Brain pericyte (primary cell): ENCODE results near the gene MGST1.
"Not testable (repeated sequence)": the region's sequence is repeated elsewhere in the genome, so short reads cannot be mapped to it uniquely, and the experiment has no call there.

Experiments used
- DNase-seq: peaks from one replicate; pipeline ENCODE4 v3.0.0-alpha.2; 2012; ENCODE audit warnings: low read depth, low spot score

Gene MGST1

DNA sequence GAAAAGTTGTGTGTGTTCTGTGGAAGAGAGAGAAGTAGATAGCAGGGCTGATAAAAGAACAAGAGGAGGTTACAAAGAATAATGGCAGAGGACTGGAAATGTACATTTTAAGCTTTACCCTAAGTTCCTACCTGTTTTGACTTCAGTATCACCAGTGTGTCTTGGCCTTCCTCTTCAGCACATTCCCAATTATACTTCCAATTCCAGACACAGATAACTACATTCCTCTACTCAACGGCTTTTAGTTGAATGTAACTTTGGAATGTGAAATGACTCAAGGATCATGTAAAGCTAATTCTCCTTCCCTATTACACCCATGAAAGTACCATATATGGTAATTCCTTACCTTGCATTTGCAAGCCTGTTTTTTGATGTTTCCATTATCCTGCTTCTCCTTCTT lies 5.0 kb downstream of the MGST1 start:
- no peak for DNase-seq

- no peak for DNase-seq
These were observed 11.4 kb downstream of the MGST1 start for GRCh38 chr12:16358878-16359277.

DNA sequence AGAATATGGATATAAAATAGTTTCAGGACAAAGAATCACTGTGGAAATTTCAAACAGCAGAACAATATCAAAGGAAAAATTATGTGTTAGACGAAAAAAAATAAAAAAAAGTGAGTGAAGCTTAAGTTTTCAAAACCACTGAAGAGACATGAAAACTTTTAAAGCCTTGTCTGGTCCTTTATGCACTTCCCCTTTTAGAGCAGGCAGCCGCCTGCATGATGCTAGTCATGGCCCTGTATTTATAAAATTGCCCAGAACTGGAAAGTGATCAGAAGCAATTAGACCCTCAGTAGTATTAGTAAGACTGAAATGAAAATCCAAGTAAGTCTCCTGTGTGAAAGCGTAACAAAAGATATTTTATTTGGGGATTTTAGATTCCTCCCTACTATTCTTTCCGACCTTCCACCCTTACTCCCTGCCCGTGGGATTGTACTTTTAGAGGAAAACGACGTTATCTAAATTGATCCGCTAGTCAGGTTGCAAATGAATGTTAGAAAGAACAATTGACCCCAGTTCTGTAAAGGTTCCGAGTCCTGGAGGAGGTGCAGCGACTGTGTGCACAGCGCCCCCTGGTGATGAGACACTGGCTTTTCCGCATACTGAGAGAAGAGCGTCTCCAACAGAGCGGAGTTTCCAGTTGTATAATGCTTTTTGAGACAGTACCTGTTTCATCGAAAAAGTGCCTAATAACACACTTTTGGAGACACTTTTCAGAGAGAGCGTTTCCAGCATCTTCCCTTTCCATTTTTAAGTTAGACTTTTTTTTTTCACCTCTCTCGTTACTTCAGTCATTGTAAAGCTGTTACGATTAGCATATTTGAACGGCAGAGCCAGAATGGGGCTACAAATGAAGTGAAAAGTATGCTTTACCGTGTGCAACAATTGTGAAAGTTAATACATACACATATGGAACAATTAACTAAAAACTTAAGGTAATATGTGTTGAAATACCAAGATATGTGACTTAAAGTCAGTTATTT lies 12.4 kb downstream of the MGST1 start:
- DNase-seq: no peak

DNA sequence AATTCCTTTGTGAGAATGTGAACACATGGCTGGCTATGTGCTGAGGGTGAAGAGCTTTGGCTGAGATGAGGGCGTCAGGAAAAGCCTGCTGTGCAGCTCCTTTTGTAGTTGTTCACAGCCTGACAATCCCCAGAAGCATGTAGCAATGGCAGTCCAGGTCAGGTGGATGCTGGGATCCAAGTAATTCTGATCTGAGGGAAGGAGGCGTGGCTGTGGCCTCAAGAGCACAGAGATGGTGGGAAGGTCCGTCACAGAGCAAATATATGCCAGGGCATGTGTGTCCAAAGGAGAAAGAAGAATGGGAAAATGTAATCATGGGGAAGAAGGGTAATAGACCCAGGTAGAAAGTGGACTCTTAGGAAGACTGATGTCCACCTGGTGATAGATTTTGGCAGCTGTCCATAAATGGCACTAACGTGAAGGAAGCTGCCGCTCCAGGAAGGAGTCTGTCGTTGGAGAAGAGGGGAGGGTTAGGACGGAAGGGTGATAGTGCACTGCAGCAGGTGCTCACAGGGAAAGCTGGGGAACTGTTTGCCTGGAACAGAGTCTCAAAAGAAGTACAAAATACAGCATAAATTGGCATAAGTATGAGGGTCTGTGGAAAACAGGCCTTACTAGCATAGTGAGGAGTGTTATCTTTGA lies 13.8 kb downstream of the MGST1 start:
- DNase-seq: no peak

DNA sequence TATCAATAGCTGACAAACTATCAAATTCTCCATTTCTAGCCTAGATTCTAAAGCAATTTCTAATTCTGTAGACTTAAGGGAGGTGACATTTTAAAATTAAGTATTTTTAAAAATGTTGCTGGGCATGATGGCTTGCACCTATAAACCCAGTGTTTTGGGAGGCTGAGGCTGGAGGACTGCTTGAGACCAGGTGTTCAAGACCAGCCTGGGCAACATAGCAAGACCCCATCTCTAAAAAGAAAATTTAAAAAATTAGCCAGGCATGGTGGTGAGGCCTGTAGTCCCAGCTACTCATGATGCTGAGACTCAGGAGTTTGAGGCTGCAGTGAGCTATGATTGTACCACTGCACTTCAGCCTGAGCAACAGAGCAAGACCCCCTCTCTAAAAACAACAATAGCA lies 15.1 kb downstream of the MGST1 start:
- no peak for DNase-seq

DNA sequence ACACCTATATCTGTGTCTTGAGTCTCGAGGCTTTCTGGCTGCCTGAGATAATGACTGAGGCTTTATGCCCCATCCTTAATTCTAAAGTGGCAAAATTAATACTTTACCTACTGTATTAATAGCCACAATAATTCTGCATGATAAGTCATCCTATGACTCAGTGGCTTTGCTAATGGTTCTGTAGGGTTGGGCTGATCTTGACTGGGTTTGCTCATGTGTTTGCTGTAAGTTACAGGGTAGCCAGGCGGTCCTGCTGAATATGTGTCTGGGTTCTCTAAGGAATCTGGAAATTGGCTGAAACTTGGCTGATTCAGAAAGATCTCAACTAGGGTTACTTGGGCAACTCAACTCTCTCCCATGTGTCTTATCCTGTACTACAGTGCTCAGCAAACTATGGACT lies 21.7 kb downstream of the MGST1 start:
- DNase-seq: no peak

DNA sequence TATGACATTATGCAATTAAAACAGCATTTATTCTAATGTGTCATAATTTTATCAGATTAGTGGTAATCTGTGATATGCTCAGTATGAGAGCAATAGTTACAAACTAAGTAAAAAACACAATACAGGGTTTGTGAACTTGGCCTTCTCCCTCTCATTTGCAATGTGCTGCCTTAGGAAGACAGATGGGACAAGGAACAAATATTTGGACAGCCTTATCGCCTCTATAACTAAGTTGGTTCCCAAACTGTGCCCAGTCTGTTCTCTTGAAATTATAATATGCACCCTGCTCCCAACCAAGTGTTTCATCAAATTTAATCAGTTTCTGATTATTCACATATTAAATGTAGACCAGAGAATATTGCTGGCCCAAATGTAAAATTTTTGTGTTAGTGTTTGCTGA lies 22.7 kb downstream of the MGST1 start:
- no peak for DNase-seq

DNA sequence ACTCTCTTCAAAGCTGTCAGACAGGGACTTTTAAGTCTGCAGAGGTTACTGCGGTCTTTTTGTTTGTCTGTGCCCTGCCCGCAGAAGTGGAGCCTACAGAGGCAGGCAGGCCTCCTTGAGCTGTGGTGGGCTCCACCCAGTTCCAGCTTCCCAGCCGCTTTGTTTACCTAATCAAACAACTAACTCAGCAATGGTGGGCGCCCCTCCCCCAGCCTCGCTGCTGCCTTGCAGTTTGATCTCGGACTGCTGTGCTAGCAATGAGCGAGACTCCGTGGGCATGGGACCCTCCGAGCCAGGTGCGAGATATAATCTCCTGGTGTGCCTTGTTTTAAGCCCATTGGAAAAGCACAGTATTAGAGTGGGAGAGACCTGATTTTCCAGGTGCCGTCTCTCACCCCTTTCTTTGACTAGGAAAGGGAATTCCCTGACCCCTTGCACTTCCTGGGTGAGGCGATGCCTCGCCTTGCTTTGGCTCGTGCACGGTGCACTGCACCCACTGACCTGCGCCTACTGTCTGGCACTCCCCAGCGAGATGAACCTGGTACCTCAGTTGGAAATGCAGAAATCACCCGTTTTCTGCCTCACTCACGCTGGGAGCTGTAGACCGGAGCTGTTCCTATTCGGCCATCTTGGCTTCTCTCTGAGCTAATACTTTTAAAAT lies 35.3 kb downstream of the MGST1 start:
- not testable (repeated sequence) for DNase-seq

DNA sequence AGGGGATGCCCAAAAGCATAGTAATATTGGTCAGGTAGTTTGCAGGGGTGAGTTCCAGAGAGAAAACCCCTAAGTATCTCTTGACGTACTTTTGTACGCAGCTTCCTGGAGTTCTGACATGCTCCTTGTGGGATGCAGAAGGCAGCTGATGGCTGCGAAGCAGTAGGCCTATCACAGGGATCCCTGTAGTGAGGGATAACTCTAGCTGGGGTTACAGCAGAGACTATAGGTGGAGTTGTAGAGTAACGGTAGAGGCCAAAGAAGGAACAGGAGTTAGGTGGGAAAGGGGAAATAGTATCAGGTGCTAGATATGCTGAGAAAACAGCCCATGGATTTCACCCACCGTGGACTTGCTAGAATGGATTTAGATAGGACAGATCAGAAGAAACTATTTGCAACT lies 37.3 kb downstream of the MGST1 start:
- DNase-seq: no peak

GRCh38 chr12:16385782-16386646 lies 38.6 kb downstream of the MGST1 start:
- no peak for DNase-seq

DNA sequence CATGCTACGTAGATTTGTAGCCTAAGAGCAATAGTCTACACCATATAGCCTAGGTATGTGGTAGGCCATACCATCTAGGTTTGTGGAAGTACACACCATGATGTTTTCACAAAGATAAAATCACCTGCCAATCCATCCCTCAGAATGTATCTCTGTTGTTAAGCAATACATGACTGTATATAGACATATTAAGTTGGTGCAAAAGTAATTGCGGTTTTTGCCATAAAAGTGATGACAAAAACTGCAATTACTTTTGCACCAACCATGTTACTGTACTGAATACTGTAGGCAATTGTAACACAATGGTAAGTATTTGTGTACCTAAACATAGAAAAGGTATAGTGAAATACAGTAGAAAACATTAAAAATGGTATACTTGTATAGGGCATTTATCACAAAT lies 40.5 kb downstream of the MGST1 start:
- no peak for DNase-seq

GRCh38 chr12:16389594-16389993 lies 42.1 kb downstream of the MGST1 start:
- no peak for DNase-seq

DNA sequence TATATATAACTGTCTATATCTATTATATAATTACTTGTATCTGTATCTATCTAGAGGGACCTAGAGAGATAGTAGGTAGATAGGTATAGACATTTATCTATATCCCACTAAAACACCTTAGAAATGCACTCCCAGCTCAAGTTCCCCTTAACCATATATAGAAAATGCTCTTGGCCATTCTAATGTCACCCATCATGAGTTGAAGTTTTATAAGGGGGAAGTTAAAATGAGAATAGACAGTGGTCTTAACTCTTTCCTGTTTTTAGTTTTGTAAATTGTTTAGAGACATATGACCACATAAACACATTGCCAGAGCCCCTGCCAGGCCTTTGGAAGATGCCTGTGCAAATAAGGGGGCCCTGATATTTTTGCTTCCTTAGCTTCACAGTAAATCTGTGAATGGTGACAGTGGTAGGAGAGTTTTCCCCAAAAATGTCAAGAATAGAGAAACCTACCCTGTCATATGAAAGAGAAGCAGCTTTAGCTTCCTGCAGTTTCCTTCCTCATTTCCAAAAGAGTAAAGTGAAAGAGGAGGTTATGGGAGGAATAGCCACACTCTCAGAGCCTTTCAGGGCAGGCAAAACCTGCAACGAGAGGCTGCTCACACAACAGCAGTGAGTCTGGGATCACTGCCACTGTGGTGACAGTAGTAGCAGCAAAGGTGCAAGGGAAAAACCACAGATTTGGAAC lies 45.5 kb downstream of the MGST1 start:
- DNase-seq: no peak

GRCh38 chr12:16399101-16399500 lies 51.7 kb downstream of the MGST1 start:
- no peak for DNase-seq

DNA sequence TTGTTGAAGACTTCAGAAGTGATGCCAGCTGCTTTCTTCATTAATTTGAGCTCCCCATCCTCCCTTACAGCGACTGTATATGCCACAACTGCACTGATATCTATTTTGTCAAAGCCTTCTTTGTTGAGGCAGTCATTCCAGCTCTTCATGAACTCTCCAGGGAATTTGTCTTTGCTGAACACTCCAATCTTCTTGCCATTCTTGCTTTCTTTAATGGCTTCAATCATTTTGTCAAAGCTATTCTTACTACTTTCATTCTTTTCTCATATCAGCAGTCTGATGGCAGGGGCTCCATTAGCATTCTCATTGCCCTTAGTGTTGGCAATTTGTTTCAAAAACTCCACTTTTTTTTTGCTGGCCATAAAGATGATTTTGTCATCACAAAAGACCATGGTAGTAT lies 54.4 kb downstream of the MGST1 start:
- not testable (repeated sequence) for DNase-seq

GRCh38 chr12:16407346-16407745 lies 59.9 kb downstream of the MGST1 start:
- DNase-seq: no peak
